Skeletal muscle tissue (tissue), 4 donors: ENCODE data around the gene P4HB. TPM values are rescaled to one million over a fixed set of nuclear protein-coding genes. Genes with fewer than 3 reads are reported as not detected.

Source experiments
- H3K27ac ChIP-seq: one replicate; pipeline ENCODE4 v1.7.0; 2013; ENCODE audit warnings: mild to moderate bottlenecking, low read depth, low read length, inconsistent platforms
- H3K27me3 ChIP-seq, 3 donors: one replicate each; pipeline ENCODE4 v1.7.0; 2013; ENCODE audit warnings: low read length in 3 of 3; ENCODE audit not compliant: control insufficient read depth in 3 of 3, insufficient read depth in 3 of 3
- H3K36me3 ChIP-seq, 3 donors: one replicate each; pipeline ENCODE4 v1.7.0; 2013; ENCODE audit warnings: low read length in 3 of 3; ENCODE audit not compliant: control insufficient read depth in 3 of 3, insufficient read depth in 3 of 3
- H3K4me1 ChIP-seq, 3 donors: one replicate each; pipeline ENCODE4 v1.7.0; 2013; ENCODE audit warnings: low read length in 3 of 3, mild to moderate bottlenecking in 3 of 3; ENCODE audit not compliant: control insufficient read depth in 3 of 3, insufficient read depth in 3 of 3
- H3K4me3 ChIP-seq, 3 donors: one replicate each; pipeline ENCODE4 v1.7.0; 2013; ENCODE audit warnings: low read length in 3 of 3
- H3K9ac ChIP-seq, 3 donors: one replicate each; pipeline ENCODE4 v1.7.0; 2013; ENCODE audit warnings: low read length in 3 of 3, mild to moderate bottlenecking in 3 of 3, moderate library complexity in 2 of 3, low read depth in 1 of 3
- H3K9me3 ChIP-seq, 3 donors: one replicate each; pipeline ENCODE4 v1.7.0; 2013; ENCODE audit warnings: low read length in 3 of 3; ENCODE audit not compliant: control insufficient read depth in 3 of 3
- total RNA-seq: library from RNA; depleted of rRNA; stranded (reverse); fragments of >200 nt; gene quantifications from one replicate; pipeline ENCODE4 v1.2.3, GENCODE V29; 2014
- donor health status: Osteomylitis.

Gene P4HB
- total RNA-seq, 1 donor from 2014 or later: 264 TPM

DNA sequence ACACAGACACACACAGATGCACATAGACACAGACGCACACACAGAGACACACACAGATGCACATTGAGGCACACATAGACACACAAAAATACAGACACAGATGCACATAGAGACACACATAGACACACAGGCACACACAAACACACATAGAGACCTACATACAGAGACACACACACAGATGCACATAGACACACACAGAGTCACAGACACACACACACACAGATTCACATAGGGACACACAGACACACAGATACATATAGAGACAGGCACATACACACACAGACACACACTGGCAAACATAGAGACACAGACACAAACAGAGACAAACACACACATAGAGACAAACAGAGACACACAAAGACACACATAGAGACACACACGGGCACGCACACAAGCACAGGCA, 66.3 kb downstream of the P4HB start:
- Histone ChIP-seq H3K27me3 (peaks cover 24 to 27% (median 26%) of the 10 kb centered on the region in 3 donors), H3K9ac (peak overlapping the region in 1 of 3 donors; percentile 7), H3K27ac (no peak overlapping the region), H3K4me3 (no peak overlapping the region), H3K4me1 (no peaks in the 10 kb centered on the region), H3K9me3 (no peaks in the 10 kb centered on the region), H3K36me3 (no peaks in the 10 kb centered on the region)

Other genes starting within 250 kb of the P4HB start
- 43.8 TPM for gene NPLOC4, start 223.4 kb downstream of the P4HB start, total RNA-seq
- gene TSPAN10, start 223.3 kb downstream of the P4HB start, total RNA-seq: 0.52 TPM
- gene PDE6G, start 204.0 kb downstream of the P4HB start, total RNA-seq: 1.0 TPM
- gene OXLD1, start 193.9 kb downstream of the P4HB start, total RNA-seq: 10.4 TPM
- 5.7 TPM for gene CCDC137, start 193.8 kb downstream of the P4HB start, total RNA-seq
- 25.1 TPM for gene ARL16, start 176.7 kb downstream of the P4HB start, total RNA-seq
- gene HGS, start 176.5 kb downstream of the P4HB start, total RNA-seq: 27.7 TPM
- gene MRPL12, start 157.2 kb downstream of the P4HB start, total RNA-seq: 4.7 TPM
- 6.8 TPM for gene SLC25A10, start 148.3 kb downstream of the P4HB start, total RNA-seq
- gene GCGR, start 56.4 kb downstream of the P4HB start, total RNA-seq: not detected
- gene MCRIP1, start 27.2 kb downstream of the P4HB start, total RNA-seq: 81.9 TPM
- 35.0 TPM for gene PPP1R27, start 25.5 kb downstream of the P4HB start, total RNA-seq
- 43.3 TPM for gene ARHGDIA, start 10.8 kb upstream of the P4HB start, total RNA-seq
- 78.8 TPM for gene ALYREF, start 31.1 kb upstream of the P4HB start, total RNA-seq
- 104 TPM for gene ANAPC11, start 31.2 kb upstream of the P4HB start, total RNA-seq
- gene NPB, start 41.7 kb upstream of the P4HB start, total RNA-seq: 1.0 TPM
- 10.4 TPM for gene PCYT2, start 50.9 kb upstream of the P4HB start, total RNA-seq
- gene SIRT7, start 57.6 kb upstream of the P4HB start, total RNA-seq: 3.7 TPM
- gene MAFG, start 67.2 kb upstream of the P4HB start, total RNA-seq: 8.9 TPM
- gene PYCR1, start 76.8 kb upstream of the P4HB start, total RNA-seq: 43.8 TPM
- gene MYADML2, start 86.7 kb upstream of the P4HB start, total RNA-seq: 16.7 TPM
- 0.52 TPM for gene NOTUM, start 100.7 kb upstream of the P4HB start, total RNA-seq
- gene ASPSCR1, start 117.1 kb upstream of the P4HB start, total RNA-seq: 18.8 TPM
- gene CENPX, start 162.3 kb upstream of the P4HB start, total RNA-seq: 20.9 TPM
- gene LRRC45, start 162.8 kb upstream of the P4HB start, total RNA-seq: 7.8 TPM
- 8.4 TPM for gene RAC3, start 171.1 kb upstream of the P4HB start, total RNA-seq
- 20.4 TPM for gene DCXR, start 177.2 kb upstream of the P4HB start, total RNA-seq
- 16.7 TPM for gene RFNG, start 191.3 kb upstream of the P4HB start, total RNA-seq
- gene GPS1, start 191.4 kb upstream of the P4HB start, total RNA-seq: 64.7 TPM
- gene DUS1L, start 205.3 kb upstream of the P4HB start, total RNA-seq: 24.5 TPM
- 26.1 TPM for gene FASN, start 237.7 kb upstream of the P4HB start, total RNA-seq